ENCODE data around the gene RAD23B. TPM values are rescaled to one million over a fixed set of nuclear protein-coding genes. Genes with fewer than 3 reads are reported as not detected.

Gene RAD23B
- total RNA-seq, 1 experiment from 2014 or later, result 114 TPM

DNA sequence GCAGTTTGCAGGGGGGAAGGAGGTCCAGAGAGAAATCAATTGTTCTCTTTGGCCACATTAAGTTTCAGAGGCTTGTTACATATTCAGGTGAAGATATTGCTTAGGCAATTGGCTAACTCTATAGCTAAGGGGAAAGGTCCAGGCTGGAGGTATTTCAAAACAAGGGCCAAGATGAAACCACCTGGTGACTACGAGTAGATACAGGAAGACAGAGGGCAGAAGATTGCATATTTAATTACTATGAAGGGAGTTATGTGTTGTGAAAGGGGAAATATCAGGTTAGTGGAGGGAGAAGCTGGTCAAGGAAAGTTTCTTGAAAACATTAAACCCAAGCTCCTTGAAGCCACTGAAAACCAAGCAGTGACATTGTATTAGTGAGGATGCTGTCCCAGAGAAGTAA lies 1.9 kb upstream of the RAD23B start:
- Histone ChIP-seq H3K36me3 (ENCODE audit: control insufficient read depth, insufficient read depth, low read length) (peaks cover 5% of the 10 kb centered on the region), H3K9me3 (ENCODE audit: control insufficient read depth, insufficient read depth, low read depth, low read length) (no peaks in the 10 kb centered on the region), H3K27me3 (ENCODE audit: control insufficient read depth, insufficient read depth, low read length) (no peaks in the 10 kb centered on the region), H3K4me3 (ENCODE audit: low read depth in 2 of 2, low read length in 2 of 2) (no peak overlapping the region), H3K4me1 (ENCODE audit: control insufficient read depth, insufficient read depth, low read length) (peaks cover 13% of the 10 kb centered on the region), H3K27ac (ENCODE audit: low read length) (peak overlapping the region; percentile 29; the same call in 1 of the 2 replicates)
- TF ChIP-seq TCF7L2 (IDR thresholded peaks at IDR 0.05; ENCODE audit: low read depth, low read length) (no peak), POLR2AphosphoS5 (IDR thresholded peaks at IDR 0.05; ENCODE audit: low read depth, low read length) (no peak), SIN3A (IDR thresholded peaks at IDR 0.05; ENCODE audit: borderline replicate concordance, insufficient read depth, low read depth, low read length) (no peak)
- TF ChIP-seq, protein P1, sequence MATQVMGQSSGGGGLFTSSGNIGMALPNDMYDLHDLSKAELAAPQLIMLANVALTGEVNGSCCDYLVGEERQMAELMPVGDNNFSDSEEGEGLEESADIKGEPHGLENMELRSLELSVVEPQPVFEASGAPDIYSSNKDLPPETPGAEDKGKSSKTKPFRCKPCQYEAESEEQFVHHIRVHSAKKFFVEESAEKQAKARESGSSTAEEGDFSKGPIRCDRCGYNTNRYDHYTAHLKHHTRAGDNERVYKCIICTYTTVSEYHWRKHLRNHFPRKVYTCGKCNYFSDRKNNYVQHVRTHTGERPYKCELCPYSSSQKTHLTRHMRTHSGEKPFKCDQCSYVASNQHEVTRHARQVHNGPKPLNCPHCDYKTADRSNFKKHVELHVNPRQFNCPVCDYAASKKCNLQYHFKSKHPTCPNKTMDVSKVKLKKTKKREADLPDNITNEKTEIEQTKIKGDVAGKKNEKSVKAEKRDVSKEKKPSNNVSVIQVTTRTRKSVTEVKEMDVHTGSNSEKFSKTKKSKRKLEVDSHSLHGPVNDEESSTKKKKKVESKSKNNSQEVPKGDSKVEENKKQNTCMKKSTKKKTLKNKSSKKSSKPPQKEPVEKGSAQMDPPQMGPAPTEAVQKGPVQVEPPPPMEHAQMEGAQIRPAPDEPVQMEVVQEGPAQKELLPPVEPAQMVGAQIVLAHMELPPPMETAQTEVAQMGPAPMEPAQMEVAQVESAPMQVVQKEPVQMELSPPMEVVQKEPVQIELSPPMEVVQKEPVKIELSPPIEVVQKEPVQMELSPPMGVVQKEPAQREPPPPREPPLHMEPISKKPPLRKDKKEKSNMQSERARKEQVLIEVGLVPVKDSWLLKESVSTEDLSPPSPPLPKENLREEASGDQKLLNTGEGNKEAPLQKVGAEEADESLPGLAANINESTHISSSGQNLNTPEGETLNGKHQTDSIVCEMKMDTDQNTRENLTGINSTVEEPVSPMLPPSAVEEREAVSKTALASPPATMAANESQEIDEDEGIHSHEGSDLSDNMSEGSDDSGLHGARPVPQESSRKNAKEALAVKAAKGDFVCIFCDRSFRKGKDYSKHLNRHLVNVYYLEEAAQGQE (IDR thresholded peaks at IDR 0.05; ENCODE audit: insufficient read depth in 1 of 2, low read depth in 2 of 2, low read length in 1 of 2), result no peak
- ATAC-seq (no peak), DNase-seq (ENCODE audit: low read depth, low spot score) (no peak)
- POLR2A ChIA-PET, result no interaction called here
- in situ Hi-C loops (cut with HindIII; ENCODE audit: low pct_unique_long_range_greater_than_20kb, low sequenced_read_pairs), result no loop called here
- no TSS peak for BruUV-seq (replicated peaks)
- CTCF ChIA-PET, result no interaction called here
- intact Hi-C loops (cut with micrococcal nuclease; ENCODE audit: unreplicated experiment), result no loop called here

DNA sequence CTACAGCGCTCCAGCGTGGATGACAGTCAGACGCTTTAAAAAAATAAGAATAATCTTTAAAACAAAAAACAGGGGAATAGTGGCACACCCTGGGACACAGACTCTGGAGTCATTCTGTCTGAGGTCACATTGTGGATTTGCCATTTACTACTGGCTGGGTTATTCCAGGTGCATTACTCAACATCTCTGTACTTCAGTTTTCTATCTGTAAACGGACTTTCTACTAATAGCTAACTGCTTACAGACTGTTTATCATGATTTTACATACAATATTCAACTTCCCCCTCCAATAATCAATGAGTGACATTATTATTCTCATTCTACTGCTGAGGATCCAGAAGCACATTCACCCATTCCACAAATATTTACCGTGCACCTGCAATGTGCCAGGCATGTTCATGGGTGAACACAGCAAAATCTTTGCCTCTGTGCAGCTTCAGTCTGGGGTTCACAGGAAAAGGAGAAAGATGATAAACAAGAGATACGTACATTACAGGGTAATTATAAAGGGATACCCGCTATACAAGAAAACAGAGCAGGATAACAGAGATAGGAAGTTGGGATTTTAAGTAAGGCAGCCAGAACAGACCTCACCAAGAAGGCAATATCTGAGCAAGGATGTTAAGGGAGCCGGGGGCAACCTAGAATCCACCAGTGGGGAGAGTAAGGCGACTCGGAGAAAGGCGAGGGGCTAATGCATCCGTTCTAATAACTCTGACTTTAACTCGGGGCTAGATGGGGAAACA lies 984 bp upstream of the RAD23B start:
- peaks cover 15% of the 10 kb centered on the region for H3K4me1 ChIP-seq (ENCODE audit: control insufficient read depth, insufficient read depth, low read length)
- peaks cover 5% of the 10 kb centered on the region for H3K36me3 ChIP-seq (ENCODE audit: control insufficient read depth, insufficient read depth, low read length)
- intact Hi-C loops (cut with micrococcal nuclease; ENCODE audit: unreplicated experiment), result no loop called here
- TF ChIP-seq TCF7L2 (IDR thresholded peaks at IDR 0.05; ENCODE audit: low read depth, low read length) (no peak), SIN3A (IDR thresholded peaks at IDR 0.05; ENCODE audit: borderline replicate concordance, insufficient read depth, low read depth, low read length) (no peak), POLR2AphosphoS5 (IDR thresholded peaks at IDR 0.05; ENCODE audit: low read depth, low read length) (no peak)
- TF ChIP-seq, protein P2, sequence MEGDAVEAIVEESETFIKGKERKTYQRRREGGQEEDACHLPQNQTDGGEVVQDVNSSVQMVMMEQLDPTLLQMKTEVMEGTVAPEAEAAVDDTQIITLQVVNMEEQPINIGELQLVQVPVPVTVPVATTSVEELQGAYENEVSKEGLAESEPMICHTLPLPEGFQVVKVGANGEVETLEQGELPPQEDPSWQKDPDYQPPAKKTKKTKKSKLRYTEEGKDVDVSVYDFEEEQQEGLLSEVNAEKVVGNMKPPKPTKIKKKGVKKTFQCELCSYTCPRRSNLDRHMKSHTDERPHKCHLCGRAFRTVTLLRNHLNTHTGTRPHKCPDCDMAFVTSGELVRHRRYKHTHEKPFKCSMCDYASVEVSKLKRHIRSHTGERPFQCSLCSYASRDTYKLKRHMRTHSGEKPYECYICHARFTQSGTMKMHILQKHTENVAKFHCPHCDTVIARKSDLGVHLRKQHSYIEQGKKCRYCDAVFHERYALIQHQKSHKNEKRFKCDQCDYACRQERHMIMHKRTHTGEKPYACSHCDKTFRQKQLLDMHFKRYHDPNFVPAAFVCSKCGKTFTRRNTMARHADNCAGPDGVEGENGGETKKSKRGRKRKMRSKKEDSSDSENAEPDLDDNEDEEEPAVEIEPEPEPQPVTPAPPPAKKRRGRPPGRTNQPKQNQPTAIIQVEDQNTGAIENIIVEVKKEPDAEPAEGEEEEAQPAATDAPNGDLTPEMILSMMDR (IDR thresholded peaks at IDR 0.05), result no peak
- TF ChIP-seq, protein P1 (IDR thresholded peaks at IDR 0.05; ENCODE audit: insufficient read depth in 1 of 2, low read depth in 2 of 2, low read length in 1 of 2), result no peak
- DNase-seq (ENCODE audit: low read depth, low spot score) (no peak), ATAC-seq (no peak)
- peak overlapping the region; percentile 89 for H3K27ac ChIP-seq (ENCODE audit: low read length)
- no peaks in the 10 kb centered on the region for H3K9me3 ChIP-seq (ENCODE audit: control insufficient read depth, insufficient read depth, low read depth, low read length)
- ChIA-PET POLR2A (no interaction called here), CTCF (no interaction called here)
- BruUV-seq (replicated peaks), result TSS peak; percentile 91
- H3K4me3 ChIP-seq (ENCODE audit: low read depth in 2 of 2, low read length in 2 of 2), result peak overlapping the region; percentile 62 to 73
- no peaks in the 10 kb centered on the region for H3K27me3 ChIP-seq (ENCODE audit: control insufficient read depth, insufficient read depth, low read length)
- in situ Hi-C loops (cut with HindIII; ENCODE audit: low pct_unique_long_range_greater_than_20kb, low sequenced_read_pairs), result no loop called here
